ENCODE data around the gene CDC14A.

DNA sequence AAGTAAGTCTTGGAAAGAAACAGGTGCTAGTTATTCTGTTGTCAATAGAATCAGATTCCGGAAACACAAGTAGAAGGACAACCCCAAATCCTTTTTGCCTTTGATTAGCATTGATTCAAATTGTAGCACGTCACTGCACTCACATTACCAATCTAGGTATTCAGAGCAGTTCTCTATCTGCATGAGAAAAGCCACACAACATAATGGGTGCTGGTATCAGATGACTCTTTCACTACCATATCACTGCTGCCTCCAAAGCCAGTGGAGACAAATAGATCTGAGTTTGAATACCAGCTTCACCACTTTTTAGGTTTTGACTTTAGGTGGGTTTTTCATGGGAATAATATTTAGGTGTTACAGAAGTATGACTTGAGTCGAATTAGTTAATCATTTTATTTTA, 47.4 kb upstream of the CDC14A start:
- TF ChIP-seq EZH2phosphoT487 (IDR thresholded peaks at IDR 0.05; ENCODE audit: borderline replicate concordance, low read length) (no peak), EZH2 (IDR thresholded peaks at IDR 0.05; ENCODE audit: low read length, unreplicated experiment) (no peak)
- TF ChIP-seq, protein P1, sequence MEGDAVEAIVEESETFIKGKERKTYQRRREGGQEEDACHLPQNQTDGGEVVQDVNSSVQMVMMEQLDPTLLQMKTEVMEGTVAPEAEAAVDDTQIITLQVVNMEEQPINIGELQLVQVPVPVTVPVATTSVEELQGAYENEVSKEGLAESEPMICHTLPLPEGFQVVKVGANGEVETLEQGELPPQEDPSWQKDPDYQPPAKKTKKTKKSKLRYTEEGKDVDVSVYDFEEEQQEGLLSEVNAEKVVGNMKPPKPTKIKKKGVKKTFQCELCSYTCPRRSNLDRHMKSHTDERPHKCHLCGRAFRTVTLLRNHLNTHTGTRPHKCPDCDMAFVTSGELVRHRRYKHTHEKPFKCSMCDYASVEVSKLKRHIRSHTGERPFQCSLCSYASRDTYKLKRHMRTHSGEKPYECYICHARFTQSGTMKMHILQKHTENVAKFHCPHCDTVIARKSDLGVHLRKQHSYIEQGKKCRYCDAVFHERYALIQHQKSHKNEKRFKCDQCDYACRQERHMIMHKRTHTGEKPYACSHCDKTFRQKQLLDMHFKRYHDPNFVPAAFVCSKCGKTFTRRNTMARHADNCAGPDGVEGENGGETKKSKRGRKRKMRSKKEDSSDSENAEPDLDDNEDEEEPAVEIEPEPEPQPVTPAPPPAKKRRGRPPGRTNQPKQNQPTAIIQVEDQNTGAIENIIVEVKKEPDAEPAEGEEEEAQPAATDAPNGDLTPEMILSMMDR (conservative IDR thresholded peaks at IDR 0.05; ENCODE audit: low read depth, low read length): no peak
